ENCODE data around the gene PLXNA2. TPM values are rescaled to one million over a fixed set of nuclear protein-coding genes. Genes with fewer than 3 reads are reported as not detected.

The PLXNA2 gene
- total RNA-seq, 1 donor from 2014 or later: 0.07 TPM

DNA sequence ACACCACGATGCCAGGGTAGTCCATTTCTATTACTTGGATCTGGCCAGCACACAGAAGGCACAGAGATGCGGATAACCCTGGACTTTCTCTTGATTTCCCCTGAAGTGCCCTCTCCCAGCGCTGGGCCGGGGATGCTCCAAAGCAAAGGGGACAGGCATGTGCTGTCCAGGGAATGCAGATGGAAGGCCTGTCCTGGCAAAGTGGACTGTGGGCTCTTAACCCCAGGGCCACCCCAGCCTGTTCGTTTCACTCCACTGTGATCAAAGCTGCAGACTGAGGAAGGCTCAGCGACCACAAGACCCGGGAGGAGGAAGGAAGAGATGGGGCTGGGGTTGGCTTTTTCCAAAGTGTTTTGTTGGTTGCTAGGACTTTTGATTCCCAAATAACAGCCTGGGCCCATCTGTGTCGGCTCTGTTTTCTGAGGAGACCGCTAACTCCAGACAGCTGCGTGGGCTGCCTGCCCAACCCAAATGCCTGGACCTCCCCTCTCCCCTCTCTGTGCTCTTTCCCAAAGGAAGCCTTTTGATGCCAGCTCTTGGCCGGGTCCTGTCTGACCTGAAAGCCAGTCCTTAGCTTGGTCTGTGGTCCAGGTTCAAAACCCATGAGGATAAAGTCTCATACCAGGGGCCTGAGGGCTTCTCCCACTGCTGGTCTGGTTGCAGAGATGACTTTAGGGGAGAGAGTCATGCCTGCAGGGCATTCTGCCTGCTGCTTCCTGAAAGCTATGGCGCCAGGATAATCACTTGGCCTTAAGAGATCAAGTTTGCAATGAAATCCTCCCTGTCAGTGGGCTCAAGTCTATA lies 213.7 kb downstream of the PLXNA2 start:
- Mint-ChIP-seq H3K4me1 (ENCODE audit: low read depth) (no peaks in the 10 kb centered on the region), H3K27ac (no peak overlapping the region), H3K27me3 (ENCODE audit: low read depth) (peaks cover 2% of the 10 kb centered on the region), H3K9me3 (no peaks in the 10 kb centered on the region), H3K36me3 (ENCODE audit: low read depth) (no peaks in the 10 kb centered on the region), H3K4me3 (ENCODE audit: low read depth) (no peak overlapping the region)
- DNase-seq (ENCODE audit: low spot score): no peak
- intact Hi-C loops (cut with micrococcal nuclease): no loop called here

GRCh38 chr1:208029381-208030287 lies 214.6 kb downstream of the PLXNA2 start:
- no peak overlapping the region for H3K4me3 Mint-ChIP-seq (ENCODE audit: low read depth)
- peaks cover 2% of the 10 kb centered on the region for H3K27me3 Mint-ChIP-seq (ENCODE audit: low read depth)
- H3K4me1 Mint-ChIP-seq (ENCODE audit: low read depth): no peaks in the 10 kb centered on the region
- H3K9me3 Mint-ChIP-seq: no peaks in the 10 kb centered on the region
- no peak for DNase-seq (ENCODE audit: low spot score)
- intact Hi-C loops (cut with micrococcal nuclease): no loop called here
- no peaks in the 10 kb centered on the region for H3K36me3 Mint-ChIP-seq (ENCODE audit: low read depth)
- H3K27ac Mint-ChIP-seq: no peak overlapping the region

DNA sequence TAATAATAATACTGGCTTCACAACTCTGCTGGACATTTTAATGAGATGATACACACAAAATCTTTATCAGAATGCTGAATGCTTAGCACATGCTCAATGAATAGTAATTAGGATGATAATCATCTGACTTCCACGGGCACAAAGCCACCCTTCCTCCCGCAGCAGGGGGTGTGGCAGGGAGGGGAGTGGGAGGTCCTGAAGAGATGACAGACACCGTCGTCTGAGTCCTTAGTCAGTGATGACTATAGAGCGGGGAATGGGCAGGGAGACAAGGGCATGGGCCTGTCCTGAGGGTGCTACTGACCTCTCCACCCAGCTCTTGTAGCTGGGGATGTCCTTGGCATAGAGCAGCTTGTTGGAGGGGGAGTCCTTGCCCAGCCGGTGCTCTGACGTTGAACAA lies 215.7 kb downstream of the PLXNA2 start:
- H3K4me1 Mint-ChIP-seq (ENCODE audit: low read depth): no peaks in the 10 kb centered on the region
- no peaks in the 10 kb centered on the region for H3K9me3 Mint-ChIP-seq
- H3K36me3 Mint-ChIP-seq (ENCODE audit: low read depth): no peaks in the 10 kb centered on the region
- H3K4me3 Mint-ChIP-seq (ENCODE audit: low read depth): no peak overlapping the region
- intact Hi-C loops (cut with micrococcal nuclease): no loop called here
- no peaks in the 10 kb centered on the region for H3K27me3 Mint-ChIP-seq (ENCODE audit: low read depth)
- DNase-seq (ENCODE audit: low spot score): no peak
- no peak overlapping the region for H3K27ac Mint-ChIP-seq

DNA sequence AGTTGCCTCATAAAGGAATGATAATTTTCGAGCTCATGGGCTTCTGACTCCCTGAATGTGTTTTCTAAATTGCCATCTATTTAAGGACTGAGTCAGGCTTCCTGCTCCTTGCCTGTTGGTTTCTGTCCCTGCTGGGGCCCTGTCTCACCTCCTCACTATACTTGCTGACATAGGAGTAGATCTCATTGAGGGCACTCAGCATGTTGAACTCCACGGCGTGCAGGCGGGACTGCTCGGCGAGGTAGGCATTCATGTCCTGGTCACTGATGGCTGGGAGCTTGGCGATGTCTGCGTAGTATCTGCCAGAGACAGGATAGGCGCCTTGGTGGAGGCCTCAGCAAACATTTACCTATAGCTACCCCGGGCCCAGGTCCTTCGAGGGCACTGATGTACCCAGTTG lies 216.3 kb downstream of the PLXNA2 start:
- H3K4me3 Mint-ChIP-seq (ENCODE audit: low read depth): no peak overlapping the region
- H3K9me3 Mint-ChIP-seq: no peaks in the 10 kb centered on the region
- H3K27me3 Mint-ChIP-seq (ENCODE audit: low read depth): no peaks in the 10 kb centered on the region
- no peaks in the 10 kb centered on the region for H3K4me1 Mint-ChIP-seq (ENCODE audit: low read depth)
- no peak overlapping the region for H3K27ac Mint-ChIP-seq
- DNase-seq (ENCODE audit: low spot score): no peak
- intact Hi-C loops (cut with micrococcal nuclease): no loop called here
- H3K36me3 Mint-ChIP-seq (ENCODE audit: low read depth): no peaks in the 10 kb centered on the region

DNA sequence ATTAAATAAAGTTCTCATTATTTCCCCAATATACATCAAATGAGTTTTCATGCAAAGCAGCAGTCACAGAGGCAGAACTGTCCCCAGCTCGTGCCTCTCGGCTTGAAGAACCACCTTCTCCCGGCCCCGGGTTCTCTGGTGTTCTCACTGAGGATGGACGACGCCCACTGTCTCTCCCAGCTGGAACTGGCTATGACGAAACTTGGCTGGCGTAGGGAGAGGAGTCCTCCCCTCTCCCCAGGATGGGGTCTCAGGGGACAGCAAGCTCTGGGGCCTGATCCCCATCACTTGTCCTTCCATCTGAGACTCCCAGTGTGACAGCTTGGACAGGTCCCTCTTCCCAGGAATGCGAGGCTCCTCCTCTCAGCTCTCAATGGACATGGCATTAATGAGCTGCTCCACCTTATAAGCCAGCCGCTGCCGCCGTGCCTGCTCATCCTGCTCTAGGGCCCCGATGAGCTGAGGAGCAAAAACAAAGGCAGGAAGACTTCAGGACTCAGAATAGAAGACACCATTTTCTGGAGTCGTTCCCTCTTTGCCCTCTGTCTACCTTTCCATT lies 217.2 kb downstream of the PLXNA2 start:
- intact Hi-C loops (cut with micrococcal nuclease): no loop called here
- Mint-ChIP-seq H3K27me3 (ENCODE audit: low read depth) (no peaks in the 10 kb centered on the region), H3K4me1 (ENCODE audit: low read depth) (no peaks in the 10 kb centered on the region), H3K9me3 (no peaks in the 10 kb centered on the region), H3K27ac (no peak overlapping the region), H3K36me3 (ENCODE audit: low read depth) (no peaks in the 10 kb centered on the region), H3K4me3 (ENCODE audit: low read depth) (no peak overlapping the region)
- DNase-seq (ENCODE audit: low spot score): no peak

GRCh38 chr1:208025031-208025430 lies 219.2 kb downstream of the PLXNA2 start:
- Mint-ChIP-seq H3K36me3 (ENCODE audit: low read depth) (no peaks in the 10 kb centered on the region), H3K4me1 (ENCODE audit: low read depth) (no peaks in the 10 kb centered on the region), H3K27ac (no peak overlapping the region), H3K4me3 (ENCODE audit: low read depth) (no peak overlapping the region), H3K9me3 (no peaks in the 10 kb centered on the region), H3K27me3 (ENCODE audit: low read depth) (peaks cover 3% of the 10 kb centered on the region)
- intact Hi-C loops (cut with micrococcal nuclease): no loop called here
- no peak for DNase-seq (ENCODE audit: low spot score)

DNA sequence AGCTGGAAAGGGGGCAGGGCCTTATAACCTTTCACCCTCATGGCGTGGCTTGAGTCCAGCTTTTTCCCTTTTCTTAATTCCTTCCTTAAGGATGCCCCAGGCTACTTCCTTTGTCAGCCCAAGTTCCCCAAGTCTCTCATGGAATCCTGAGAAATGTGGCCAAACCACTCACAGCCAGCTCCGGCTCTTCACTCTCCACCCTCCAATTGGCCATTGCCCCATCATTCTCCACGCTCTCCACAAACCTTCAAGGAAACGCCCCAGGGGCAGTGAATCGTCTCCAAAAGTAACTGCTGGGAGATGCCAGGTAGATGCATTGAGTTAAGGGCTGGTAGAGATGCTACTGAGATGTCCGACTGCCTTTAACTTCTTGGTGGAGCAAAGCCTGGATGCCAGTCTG lies 219.8 kb downstream of the PLXNA2 start:
- Mint-ChIP-seq H3K4me3 (ENCODE audit: low read depth) (no peak overlapping the region), H3K27me3 (ENCODE audit: low read depth) (peaks cover 3% of the 10 kb centered on the region), H3K4me1 (ENCODE audit: low read depth) (no peaks in the 10 kb centered on the region), H3K27ac (no peak overlapping the region), H3K36me3 (ENCODE audit: low read depth) (no peaks in the 10 kb centered on the region), H3K9me3 (no peaks in the 10 kb centered on the region)
- no peak for DNase-seq (ENCODE audit: low spot score)
- intact Hi-C loops (cut with micrococcal nuclease): no loop called here

GRCh38 chr1:208019257-208019656 lies 224.9 kb downstream of the PLXNA2 start:
- DNase-seq (ENCODE audit: low spot score): no peak
- H3K27me3 Mint-ChIP-seq (ENCODE audit: low read depth): peaks cover 7% of the 10 kb centered on the region
- H3K4me3 Mint-ChIP-seq (ENCODE audit: low read depth): no peak overlapping the region
- intact Hi-C loops (cut with micrococcal nuclease): no loop called here
- peaks cover 1% of the 10 kb centered on the region for H3K4me1 Mint-ChIP-seq (ENCODE audit: low read depth)
- H3K36me3 Mint-ChIP-seq (ENCODE audit: low read depth): no peaks in the 10 kb centered on the region
- H3K27ac Mint-ChIP-seq: no peak overlapping the region
- H3K9me3 Mint-ChIP-seq: no peaks in the 10 kb centered on the region

DNA sequence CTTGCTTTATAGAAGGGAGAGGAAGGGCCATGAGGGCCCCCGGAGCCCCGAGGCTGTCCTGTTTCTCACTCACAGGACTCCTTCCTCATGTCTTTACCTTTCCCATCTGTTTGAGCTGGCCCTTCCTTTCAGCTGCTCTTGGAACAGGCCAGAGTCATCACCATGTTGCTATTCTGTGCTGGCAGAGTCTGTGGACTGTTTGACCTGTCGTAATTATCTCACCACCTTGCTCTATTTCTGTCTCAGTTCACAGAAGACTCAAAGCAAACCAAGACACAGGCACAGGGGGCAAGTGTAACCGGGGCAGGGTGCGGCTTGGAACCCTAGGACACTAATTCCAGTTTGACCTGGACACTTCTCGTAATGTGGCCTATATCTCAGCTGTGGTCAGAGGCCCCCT lies 228.9 kb downstream of the PLXNA2 start:
- Mint-ChIP-seq H3K27ac (no peak overlapping the region), H3K36me3 (ENCODE audit: low read depth) (no peaks in the 10 kb centered on the region), H3K4me3 (ENCODE audit: low read depth) (no peak overlapping the region), H3K4me1 (ENCODE audit: low read depth) (peaks cover 1% of the 10 kb centered on the region), H3K27me3 (ENCODE audit: low read depth) (peaks cover 4% of the 10 kb centered on the region), H3K9me3 (no peaks in the 10 kb centered on the region)
- DNase-seq (ENCODE audit: low spot score): no peak
- intact Hi-C loops (cut with micrococcal nuclease): no loop called here

- peaks cover 7% of the 10 kb centered on the region for H3K27me3 Mint-ChIP-seq (ENCODE audit: low read depth)
- intact Hi-C loops (cut with micrococcal nuclease): no loop called here
- peaks cover 1% of the 10 kb centered on the region for H3K4me1 Mint-ChIP-seq (ENCODE audit: low read depth)
- H3K36me3 Mint-ChIP-seq (ENCODE audit: low read depth): no peaks in the 10 kb centered on the region
- H3K4me3 Mint-ChIP-seq (ENCODE audit: low read depth): no peak overlapping the region
- H3K9me3 Mint-ChIP-seq: no peaks in the 10 kb centered on the region
- H3K27ac Mint-ChIP-seq: no peak overlapping the region
- no peak for DNase-seq (ENCODE audit: low spot score)
These were observed 231.0 kb downstream of the PLXNA2 start for GRCh38 chr1:208013210-208013609.

DNA sequence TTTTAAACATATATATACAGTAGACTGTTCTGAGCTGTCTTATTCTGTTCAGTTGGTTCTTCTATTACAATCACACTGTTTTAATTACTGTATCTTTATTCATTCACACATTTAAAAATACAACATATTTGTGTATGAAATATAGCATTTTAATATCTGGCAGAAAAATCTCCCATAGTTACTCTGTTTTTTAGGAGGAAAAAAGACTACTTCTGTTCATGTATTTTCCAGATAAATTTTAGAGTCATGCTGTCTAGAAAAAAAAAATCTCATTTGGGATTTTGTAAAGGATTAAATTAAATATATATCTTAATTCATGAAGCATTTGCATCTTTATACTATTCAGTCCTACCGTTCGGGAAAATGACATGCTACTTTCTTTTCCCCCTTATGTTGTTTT lies 231.5 kb downstream of the PLXNA2 start:
- Mint-ChIP-seq H3K9me3 (no peaks in the 10 kb centered on the region), H3K27me3 (ENCODE audit: low read depth) (peaks cover 6% of the 10 kb centered on the region), H3K4me1 (ENCODE audit: low read depth) (no peaks in the 10 kb centered on the region), H3K27ac (no peak overlapping the region), H3K36me3 (ENCODE audit: low read depth) (no peaks in the 10 kb centered on the region), H3K4me3 (ENCODE audit: low read depth) (no peak overlapping the region)
- DNase-seq (ENCODE audit: low spot score): no peak
- intact Hi-C loops (cut with micrococcal nuclease): no loop called here

DNA sequence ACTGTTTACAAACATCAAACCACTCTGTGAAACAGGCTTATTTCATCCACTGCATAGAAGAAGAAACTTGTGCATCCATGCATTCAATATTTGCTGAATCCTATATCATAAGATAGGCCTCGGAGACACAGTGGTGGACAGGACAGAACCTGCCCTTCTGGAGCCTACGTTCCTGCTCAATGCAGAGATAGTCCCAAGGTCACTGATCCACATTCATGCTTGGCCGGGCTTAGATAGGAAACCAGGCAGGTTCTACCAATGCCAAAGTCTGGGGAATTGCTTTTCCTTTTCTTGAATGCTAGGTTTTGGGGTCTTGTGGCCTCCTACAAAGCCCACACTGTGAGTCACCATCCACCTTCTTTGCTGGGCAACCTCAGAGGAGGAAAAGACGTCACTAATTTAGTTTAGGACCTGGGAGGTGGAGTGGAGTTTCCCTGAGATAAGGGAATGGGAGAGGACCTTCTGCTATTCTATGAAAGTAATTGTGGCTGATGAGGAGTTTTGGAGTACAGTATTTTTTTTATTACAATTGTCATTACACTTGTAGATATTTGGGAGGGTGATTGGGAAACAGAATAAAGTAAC lies 233.6 kb downstream of the PLXNA2 start:
- H3K4me1 Mint-ChIP-seq (ENCODE audit: low read depth): no peaks in the 10 kb centered on the region
- H3K27me3 Mint-ChIP-seq (ENCODE audit: low read depth): peaks cover 6% of the 10 kb centered on the region
- no peak overlapping the region for H3K27ac Mint-ChIP-seq
- H3K36me3 Mint-ChIP-seq (ENCODE audit: low read depth): no peaks in the 10 kb centered on the region
- intact Hi-C loops (cut with micrococcal nuclease): no loop called here
- no peak overlapping the region for H3K4me3 Mint-ChIP-seq (ENCODE audit: low read depth)
- no peaks in the 10 kb centered on the region for H3K9me3 Mint-ChIP-seq
- DNase-seq (ENCODE audit: low spot score): no peak
